Stimulated activated CD4-positive, alpha-beta T cell treated with anti-CD3 and anti-CD28 coated beads, Interleukin-15, amount 100 ng/mL, for 24 hours (primary cell): Measurements from ENCODE around the gene SPINT1.
A peak's percentile ranks its signal among the peaks of the same experiment; 100 is the strongest.

Experiments used
- DNase-seq: peaks from one replicate; pipeline ENCODE4 v3.0.0-alpha.2; 2020

Gene SPINT1

GRCh38 chr15:40894681-40895448 is 51.0 kb downstream of the SPINT1 start:
- peak; percentile 74 for DNase-seq

GRCh38 chr15:40899536-40900207 is 55.8 kb downstream of the SPINT1 start:
- no peak for DNase-seq

GRCh38 chr15:40900256-40901052 is 56.6 kb downstream of the SPINT1 start:
- no peak for DNase-seq

- DNase-seq = no peak
Observed at GRCh38 chr15:40901053-40901443, 57.2 kb downstream of the SPINT1 start.

- DNase-seq = no peak
Observed at GRCh38 chr15:40902605-40903561, 59.0 kb downstream of the SPINT1 start.

- no peak for DNase-seq
Observed at GRCh38 chr15:40904552-40905201, 60.8 kb downstream of the SPINT1 start.

- DNase-seq = peak; percentile 89
Observed at GRCh38 chr15:40906091-40906990, 62.5 kb downstream of the SPINT1 start.

GRCh38 chr15:40906991-40907802 is 63.3 kb downstream of the SPINT1 start:
- DNase-seq = peak; percentile 69
